Measurements from ENCODE around the gene LDHB. TPM values are rescaled to one million over a fixed set of nuclear protein-coding genes. Genes with fewer than 3 reads are reported as not detected.

LDHB gene
- total and polyA plus RNA-seq, 9 of the 15 experiments (the other 6 are each of a cell fraction or from before 2014, with no cell fraction given) = 743 to 2,680 (median 968) TPM

GRCh38 chr12:21699851-21700250 lies 42.2 kb upstream of the LDHB start (continued):
- no peak for TF ChIP-seq PURB (CRISPR knock-in tag; IDR thresholded peaks at IDR 0.05; ENCODE audit: low read depth)
- no peak for TF ChIP-seq CHD4 (IDR thresholded peaks at IDR 0.05; ENCODE audit: insufficient read depth, insufficient replicate concordance, low read depth, low read length, poor library complexity, severe bottlenecking)

- no peaks in the 10 kb centered on the region for H3K9me3 ChIP-seq (replicated peaks; ENCODE audit: control insufficient read depth, insufficient read depth, low read depth, low read length)
- no peaks in the 10 kb centered on the region for H3K79me2 ChIP-seq (ENCODE audit: control insufficient read depth, insufficient read depth, low read length)
- H3K36me3 ChIP-seq (ENCODE audit: control insufficient read depth, insufficient read depth, low read length) = no peaks in the 10 kb centered on the region
- WGBS (ENCODE audit: insufficient coverage, low coverage, missing lambda C conversion rate) = 11% methylated on average over 6 of the region's 7 CpGs
- no peaks in the 10 kb centered on the region for H4K20me1 ChIP-seq (replicated peaks; ENCODE audit: control insufficient read depth, insufficient read depth, low read length)
- H3K27me3 ChIP-seq (ENCODE audit: control insufficient read depth in 2 of 2, insufficient read depth in 2 of 2, low read length in 2 of 2) = no peaks in the 10 kb centered on the region
- H3K4me3 ChIP-seq = no peak overlapping the region
- in situ Hi-C loops (cut with MboI) = loop anchor here (5.0 kb wide), 1 partner anchor 744 kb away; no protein-coding TSS in a partner anchor
- no peak overlapping the region for H3K4me2 ChIP-seq (ENCODE audit: insufficient read depth, low read length)
- no TSS peak for BruUV-seq (replicated peaks)
- FAIRE-seq = no peak
- POLR2A ChIA-PET = interaction anchor here (0.7 to 1.2 kb wide), 4 partner anchors 13 to 327 kb away, joined by 3 read pairs; no protein-coding TSS in a partner anchor
- CTCF ChIA-PET (ENCODE audit: low intra/inter-chr PET ratio) = interaction anchor here (0.6 to 2.5 kb wide), 11 partner anchors 126 to 986 kb away, joined by 3 to 14 read pairs (median 4); no protein-coding TSS in a partner anchor
- DNase-seq (ENCODE audit: extremely low read depth in 1 of 4, low spot score in 3 of 4) = peak in 2 of 4 experiments; percentile 6 to 45
- no peak overlapping the region for H3K9ac ChIP-seq (ENCODE audit: insufficient read depth in 1 of 2, low read depth in 2 of 2, low read length in 2 of 2)
- H3K9me1 ChIP-seq (ENCODE audit: control insufficient read depth, insufficient read depth, low read length) = no peaks in the 10 kb centered on the region
- intact Hi-C loops (cut with micrococcal nuclease) = loop anchor here (1.0 to 10.0 kb wide), 4 partner anchors 291 to 744 kb away; partner anchors contain the start of gene ST8SIA1
- ATAC-seq = no peak
- peaks cover 0 to 3% of the 10 kb centered on the region in 2 experiments; a peak in 1 of 5 replicates for H3K4me1 ChIP-seq (replicated peaks in 1 of 2; ENCODE audit: control insufficient read depth in 2 of 2, insufficient read depth in 2 of 2, low read length in 2 of 2)
- no peak overlapping the region for H3K27ac ChIP-seq (ENCODE audit: extremely low read depth, low read depth, low read length)
- H2AFZ ChIP-seq (ENCODE audit: low read depth, low read length) = no peak overlapping the region
- peak; percentile 76 for TF ChIP-seq REST (IDR thresholded peaks at IDR 0.05; ENCODE audit: borderline replicate concordance)
- TF ChIP-seq REST (CRISPR knock-in tag; IDR thresholded peaks at IDR 0.05; ENCODE audit: low read depth) = no peak
- TF ChIP-seq WHSC1 (IDR thresholded peaks at IDR 0.05; ENCODE audit: low read length) = no peak
- 0 out of 2 replicates have a peak, but pooled peaks have one; percentile 39 for TF ChIP-seq CC2D1A (IDR thresholded peaks at IDR 0.05)
- no peak for TF ChIP-seq LARP7 (IDR thresholded peaks at IDR 0.05)
- TF ChIP-seq ZNF384 (IDR thresholded peaks at IDR 0.05; ENCODE audit: low read depth, low read length) = peak; percentile 94
- TF ChIP-seq RAD21 (CRISPR knock-in tag; conservative IDR thresholded peaks at IDR 0.05 in 1 of 2, IDR thresholded peaks at IDR 0.05 in 1 of 2) = peak; percentile 62 to 69
- 0 out of 2 replicates have a peak, but pooled peaks have one; percentile 40 for TF ChIP-seq ARID2 (IDR thresholded peaks at IDR 0.05)
- no peak for TF ChIP-seq ZBTB26 (CRISPR knock-in tag; IDR thresholded peaks at IDR 0.05)
Observed at GRCh38 chr12:21697904-21698630, 40.4 kb upstream of the LDHB start.

All from K562 (cell line).